ENCODE data around the gene RAET1E.
"Not testable (repeated sequence)": the region's sequence is repeated elsewhere in the genome, so short reads cannot be mapped to it uniquely, and the experiment has no call there.

Gene RAET1E

GRCh38 chr6:149897855-149898744 lies at the start of gene RAET1E:
RAET1E (minus strand) TSS chr6:149898113; CDS start chr6:149890901, 7,212 bp downstream.
- in situ Hi-C loops (cut with HindIII; ENCODE audit: low sequenced_read_pairs): no loop called here

- in situ Hi-C loops (cut with HindIII; ENCODE audit: low sequenced_read_pairs): not testable (repeated sequence)
Measured at GRCh38 chr6:149947533-149947932, 49.6 kb upstream of the RAET1E start.

GRCh38 chr6:149946631-149947030 lies 48.7 kb upstream of the RAET1E start:
- in situ Hi-C loops (cut with HindIII; ENCODE audit: low sequenced_read_pairs): not testable (repeated sequence)

- in situ Hi-C loops (cut with HindIII; ENCODE audit: low sequenced_read_pairs): not testable (repeated sequence)
Measured at GRCh38 chr6:149945276-149945675, 47.4 kb upstream of the RAET1E start.

- in situ Hi-C loops (cut with HindIII; ENCODE audit: low sequenced_read_pairs): not testable (repeated sequence)
Measured at GRCh38 chr6:149943321-149943720, 45.4 kb upstream of the RAET1E start.

GRCh38 chr6:149942461-149942829 lies 44.5 kb upstream of the RAET1E start:
- in situ Hi-C loops (cut with HindIII; ENCODE audit: low sequenced_read_pairs): no loop called here

GRCh38 chr6:149941583-149942460 lies 43.9 kb upstream of the RAET1E start, which contains the start of gene ULBP2:
ULBP2 (plus strand) TSS chr6:149942014; CDS start chr6:149942073, 59 bp downstream.
- in situ Hi-C loops (cut with HindIII; ENCODE audit: low sequenced_read_pairs): no loop called here

- in situ Hi-C loops (cut with HindIII; ENCODE audit: low sequenced_read_pairs): no loop called here
Measured at GRCh38 chr6:149940672-149940982, 42.7 kb upstream of the RAET1E start.

GRCh38 chr6:149939909-149940671 lies 42.2 kb upstream of the RAET1E start:
- in situ Hi-C loops (cut with HindIII; ENCODE audit: low sequenced_read_pairs): no loop called here

GRCh38 chr6:149939356-149939648 lies 41.4 kb upstream of the RAET1E start:
- in situ Hi-C loops (cut with HindIII; ENCODE audit: low sequenced_read_pairs): no loop called here

- in situ Hi-C loops (cut with HindIII; ENCODE audit: low sequenced_read_pairs): no loop called here
Measured at GRCh38 chr6:149938571-149939355, 40.9 kb upstream of the RAET1E start.

- in situ Hi-C loops (cut with HindIII; ENCODE audit: low sequenced_read_pairs): not testable (repeated sequence)
Measured at GRCh38 chr6:149938013-149938570, 40.2 kb upstream of the RAET1E start.

- in situ Hi-C loops (cut with HindIII; ENCODE audit: low sequenced_read_pairs): no loop called here
Measured at GRCh38 chr6:149936743-149937142, 38.8 kb upstream of the RAET1E start.

- in situ Hi-C loops (cut with HindIII; ENCODE audit: low sequenced_read_pairs): no loop called here
Measured at GRCh38 chr6:149935668-149936067, 37.8 kb upstream of the RAET1E start.

- in situ Hi-C loops (cut with HindIII; ENCODE audit: low sequenced_read_pairs): no loop called here
Measured at GRCh38 chr6:149935246-149935645, 37.3 kb upstream of the RAET1E start.

GRCh38 chr6:149934249-149935156 lies 36.6 kb upstream of the RAET1E start:
- in situ Hi-C loops (cut with HindIII; ENCODE audit: low sequenced_read_pairs): no loop called here

GRCh38 chr6:149933461-149933860 lies 35.5 kb upstream of the RAET1E start:
- in situ Hi-C loops (cut with HindIII; ENCODE audit: low sequenced_read_pairs): no loop called here

GRCh38 chr6:149933036-149933435 lies 35.1 kb upstream of the RAET1E start:
- in situ Hi-C loops (cut with HindIII; ENCODE audit: low sequenced_read_pairs): no loop called here

- in situ Hi-C loops (cut with HindIII; ENCODE audit: low sequenced_read_pairs): no loop called here
Measured at GRCh38 chr6:149931501-149931900, 33.6 kb upstream of the RAET1E start.
